Measurements from ENCODE around the gene ANGPTL8.

GRCh38 chr19:11194656-11195558 is 44.5 kb upstream of the ANGPTL8 start:
- TF ChIP-seq CTCF (conservative IDR thresholded peaks at IDR 0.05; ENCODE audit: low read depth, low read length) (no peak), EZH2 (IDR thresholded peaks at IDR 0.05; ENCODE audit: borderline replicate concordance, low read depth, low read length, poor library complexity, severe bottlenecking) (no peak)

Measured in A673 (cell line).